OCI-LY7 (cell line): ENCODE measurements around the gene VEZF1.

Experiments used
- EZH2phosphoT487 ChIP-seq: fragments of 200-600 bp; sonication (generic); IDR thresholded peaks from 2 replicates; pipeline ENCODE4 v1.6.1; 2018; ENCODE audit warnings: low read depth, borderline replicate concordance, mild to moderate bottlenecking, mixed run types, antibody characterized with exemption, low read length, moderate library complexity, mixed read lengths
- TF ChIP-seq, protein P1 (sequence below): fragments of 200-600 bp; sonication (generic); conservative IDR thresholded peaks from 2 replicates; pipeline ENCODE4 v1.5.1; 2014; ENCODE audit warnings: mild to moderate bottlenecking, antibody characterized with exemption, low read length, moderate library complexity, mixed read lengths

DNA sequence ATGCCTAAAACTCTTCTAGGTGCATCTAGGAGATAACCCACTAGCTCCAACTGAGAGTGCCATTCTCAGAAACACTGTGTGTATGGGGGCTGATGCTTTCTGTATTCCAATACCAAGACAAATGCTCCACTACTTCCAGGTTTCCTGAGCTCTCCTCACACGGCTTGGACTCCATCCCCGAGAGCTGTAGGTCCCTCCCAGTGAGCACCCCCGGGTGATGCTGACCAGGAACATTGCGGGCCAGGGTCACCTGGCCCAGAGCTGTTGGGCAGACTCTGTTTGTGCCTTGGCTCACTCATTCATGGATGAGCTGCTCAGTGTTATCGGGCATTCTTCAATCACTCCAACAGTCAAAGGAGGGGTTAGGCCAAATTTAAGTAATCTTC, 39.9 kb downstream of the VEZF1 start:
- TF ChIP-seq, protein P1, sequence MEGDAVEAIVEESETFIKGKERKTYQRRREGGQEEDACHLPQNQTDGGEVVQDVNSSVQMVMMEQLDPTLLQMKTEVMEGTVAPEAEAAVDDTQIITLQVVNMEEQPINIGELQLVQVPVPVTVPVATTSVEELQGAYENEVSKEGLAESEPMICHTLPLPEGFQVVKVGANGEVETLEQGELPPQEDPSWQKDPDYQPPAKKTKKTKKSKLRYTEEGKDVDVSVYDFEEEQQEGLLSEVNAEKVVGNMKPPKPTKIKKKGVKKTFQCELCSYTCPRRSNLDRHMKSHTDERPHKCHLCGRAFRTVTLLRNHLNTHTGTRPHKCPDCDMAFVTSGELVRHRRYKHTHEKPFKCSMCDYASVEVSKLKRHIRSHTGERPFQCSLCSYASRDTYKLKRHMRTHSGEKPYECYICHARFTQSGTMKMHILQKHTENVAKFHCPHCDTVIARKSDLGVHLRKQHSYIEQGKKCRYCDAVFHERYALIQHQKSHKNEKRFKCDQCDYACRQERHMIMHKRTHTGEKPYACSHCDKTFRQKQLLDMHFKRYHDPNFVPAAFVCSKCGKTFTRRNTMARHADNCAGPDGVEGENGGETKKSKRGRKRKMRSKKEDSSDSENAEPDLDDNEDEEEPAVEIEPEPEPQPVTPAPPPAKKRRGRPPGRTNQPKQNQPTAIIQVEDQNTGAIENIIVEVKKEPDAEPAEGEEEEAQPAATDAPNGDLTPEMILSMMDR: no peak
- no peak for TF ChIP-seq EZH2phosphoT487
